GM21526 (cell line): ENCODE measurements around the gene DSN1.
A peak's percentile ranks its signal among the peaks of the same experiment; 100 is the strongest.

ENCODE experiments used
- ATAC-seq: cut with Tn5 transposase; IDR thresholded peaks from one replicate; pipeline ENCODE4 v1.9.1; 2021; ENCODE audit warnings: moderate library complexity; ENCODE audit not compliant: unreplicated experiment, low FRiP score

Gene DSN1

GRCh38 chr20:36761125-36761524 is 12.4 kb downstream of the DSN1 start:
- ATAC-seq, result no peak

DNA sequence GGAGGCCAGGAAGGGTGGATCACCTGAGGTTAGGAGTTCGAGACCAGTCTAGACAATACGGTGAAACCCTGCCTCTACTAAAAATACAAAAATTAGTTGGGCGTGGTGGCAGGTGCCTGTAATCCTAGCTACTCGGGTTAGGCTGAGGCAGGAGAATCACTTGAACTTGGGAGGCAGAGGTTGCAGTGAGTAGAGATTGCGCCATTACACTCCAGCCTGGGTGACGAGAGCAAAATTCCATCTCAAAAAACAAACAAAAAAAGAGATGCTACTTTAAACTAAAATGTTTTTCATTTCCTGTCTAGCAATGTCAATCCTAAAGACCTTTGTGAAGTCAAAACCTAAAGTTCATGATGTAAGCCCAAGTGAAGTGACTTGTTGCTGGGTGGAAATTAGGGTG is 12.9 kb downstream of the DSN1 start:
- no peak for ATAC-seq

- no peak for ATAC-seq
These were observed 15.3 kb downstream of the DSN1 start for GRCh38 chr20:36758276-36758675.

GRCh38 chr20:36756496-36756895 is 17.1 kb downstream of the DSN1 start:
- ATAC-seq, result no peak

- ATAC-seq, result no peak
These were observed 18.8 kb downstream of the DSN1 start for GRCh38 chr20:36754656-36755222.

- ATAC-seq, result no peak
These were observed 21.0 kb downstream of the DSN1 start for GRCh38 chr20:36752582-36752981.

DNA sequence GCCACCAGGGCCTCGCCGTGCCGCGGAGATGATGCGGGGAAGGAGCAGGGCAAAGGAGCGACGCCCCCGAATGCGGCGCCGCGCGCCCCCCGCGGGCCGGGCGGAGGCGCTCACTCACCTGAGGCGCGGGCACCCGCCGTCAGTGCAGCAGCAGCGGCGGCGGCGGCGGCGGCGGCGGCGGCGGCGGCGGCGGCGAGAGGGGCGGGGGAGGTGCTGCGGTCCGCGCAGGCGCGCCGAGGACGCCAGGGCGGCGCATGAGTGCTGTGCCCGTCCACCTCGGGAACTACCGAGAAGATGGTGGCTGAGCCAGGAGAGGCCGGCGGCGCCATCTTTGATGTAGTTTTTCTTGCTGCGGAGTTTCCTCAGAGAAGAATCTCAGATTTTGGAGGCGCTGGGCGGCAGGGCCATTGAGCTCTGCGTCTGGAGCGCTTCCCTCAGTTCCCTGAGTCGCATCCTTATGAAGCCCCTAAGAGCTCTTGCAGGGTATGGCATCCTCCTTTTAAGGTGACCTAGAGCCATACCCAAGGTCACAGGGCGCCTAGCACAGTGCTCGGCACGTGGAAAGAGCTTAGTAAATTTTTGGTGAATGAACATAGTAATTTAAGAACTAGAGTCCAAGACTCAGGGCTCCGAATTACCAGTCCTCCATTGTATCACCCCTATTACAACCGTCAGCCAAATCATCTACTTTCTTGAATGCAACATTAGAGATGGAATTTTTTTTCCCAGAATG is 27.5 kb downstream of the DSN1 start, which contains the start of gene NDRG3:
NDRG3 (minus strand) TSS at position 164 of the 733 bp plus-strand sequence. CDS start 24,355 bp downstream, outside the sequence.
- ATAC-seq, result peak; percentile 89

- ATAC-seq, result peak; percentile 36
These were observed 28.2 kb downstream of the DSN1 start for GRCh38 chr20:36745234-36745926.

DNA sequence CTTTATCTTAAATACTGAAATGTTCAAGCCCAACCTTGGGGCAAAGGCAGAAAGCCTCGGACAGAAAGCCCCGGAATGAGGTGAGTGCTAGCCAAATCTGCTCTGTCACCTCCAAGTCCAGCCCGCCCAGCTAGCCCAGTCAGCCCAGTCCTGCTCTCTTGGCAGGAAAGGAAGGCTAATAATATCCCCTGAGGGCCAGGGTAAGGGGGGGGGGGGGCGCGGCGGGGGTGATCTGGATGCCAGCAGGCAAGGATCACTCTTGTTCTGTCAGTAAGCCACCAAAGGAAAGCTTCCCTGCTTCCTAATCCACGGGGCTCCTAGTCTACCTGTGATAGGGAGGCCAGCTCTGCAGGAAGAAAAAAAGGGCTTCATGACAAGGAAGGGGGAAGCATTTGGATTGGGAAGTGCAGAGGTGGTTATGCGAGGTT is 28.8 kb downstream of the DSN1 start:
- ATAC-seq, result no peak

DNA sequence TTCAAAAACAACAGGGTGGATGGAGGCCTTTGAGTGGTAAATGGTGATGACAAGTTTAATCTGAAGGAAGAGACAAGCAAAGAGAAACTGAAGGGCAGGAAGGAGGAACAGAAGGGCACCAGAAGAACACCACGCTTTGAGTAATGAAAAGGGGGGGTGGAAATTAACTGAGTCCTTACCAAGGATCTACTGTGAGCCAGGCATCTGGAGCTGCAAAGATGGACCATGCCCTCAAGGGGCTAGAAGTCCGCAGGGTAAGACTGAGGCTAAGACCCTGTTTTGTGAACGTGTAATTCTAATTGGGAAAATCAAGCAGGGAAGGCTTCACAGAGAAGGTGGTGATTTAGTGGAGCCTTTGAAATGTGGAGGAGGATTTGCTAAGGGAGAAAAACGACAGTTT is 29.3 kb downstream of the DSN1 start:
- no peak for ATAC-seq

- no peak for ATAC-seq
These were observed 31.0 kb downstream of the DSN1 start for GRCh38 chr20:36742558-36742957.

GRCh38 chr20:36741072-36741471 is 32.5 kb downstream of the DSN1 start:
- ATAC-seq, result no peak

GRCh38 chr20:36737183-36737499 is 36.4 kb downstream of the DSN1 start:
- ATAC-seq, result no peak

DNA sequence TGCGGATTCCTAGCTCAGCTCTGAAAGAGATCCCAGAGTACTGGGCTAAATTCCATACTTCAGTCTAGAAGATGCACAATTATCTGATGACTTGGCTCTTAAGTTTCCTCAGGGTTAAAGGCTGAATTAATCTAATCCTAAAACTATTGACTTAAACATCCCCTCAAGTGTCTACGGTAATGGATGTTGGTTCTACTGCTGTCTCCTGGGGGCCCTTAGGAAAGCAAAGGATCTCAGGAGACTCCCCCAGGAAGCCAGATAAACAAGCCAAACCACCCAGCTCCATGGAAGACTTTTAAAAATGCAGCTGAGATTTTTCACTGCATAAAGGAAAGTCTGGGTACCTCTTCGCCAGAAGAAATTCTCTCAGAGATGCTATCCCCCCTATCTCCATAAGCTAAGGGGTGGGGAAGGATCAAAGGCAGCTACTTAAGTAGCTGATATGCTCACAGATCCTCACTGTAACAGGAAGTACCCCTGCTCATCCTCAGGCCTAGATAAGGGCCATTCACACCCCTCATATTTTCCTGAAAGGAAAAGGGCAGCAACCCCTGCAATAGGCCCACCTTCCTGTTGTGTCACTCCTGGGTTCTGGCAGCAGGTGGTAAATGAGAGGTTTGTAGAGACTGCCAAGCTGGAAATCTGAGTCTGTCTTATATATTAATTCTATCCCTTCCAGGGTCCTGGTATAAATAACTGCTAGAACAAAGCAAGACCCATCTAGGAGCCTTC is 36.9 kb downstream of the DSN1 start:
- ATAC-seq, result no peak

GRCh38 chr20:36732456-36732855 is 41.1 kb downstream of the DSN1 start:
- ATAC-seq, result no peak

GRCh38 chr20:36728986-36729385 is 44.6 kb downstream of the DSN1 start:
- no peak for ATAC-seq

DNA sequence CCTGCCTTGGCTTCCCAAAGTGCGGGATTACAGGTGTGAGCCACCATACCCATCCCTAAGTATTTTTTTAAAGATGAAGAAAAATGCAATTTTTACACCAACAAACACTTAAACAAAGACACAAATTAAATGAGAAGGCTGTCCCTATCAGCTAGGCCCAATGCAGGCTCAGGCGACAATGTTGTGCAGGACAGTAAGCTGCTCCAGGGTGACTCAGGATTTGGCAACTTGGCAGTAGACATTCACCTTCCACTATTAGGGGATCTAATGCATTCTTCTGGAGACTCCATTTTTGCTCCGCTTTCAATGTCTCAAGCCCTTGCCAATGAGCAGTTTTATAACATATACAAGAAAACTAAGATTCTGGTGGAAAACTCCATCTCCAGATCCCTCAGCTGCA is 47.4 kb downstream of the DSN1 start:
- no peak for ATAC-seq

DNA sequence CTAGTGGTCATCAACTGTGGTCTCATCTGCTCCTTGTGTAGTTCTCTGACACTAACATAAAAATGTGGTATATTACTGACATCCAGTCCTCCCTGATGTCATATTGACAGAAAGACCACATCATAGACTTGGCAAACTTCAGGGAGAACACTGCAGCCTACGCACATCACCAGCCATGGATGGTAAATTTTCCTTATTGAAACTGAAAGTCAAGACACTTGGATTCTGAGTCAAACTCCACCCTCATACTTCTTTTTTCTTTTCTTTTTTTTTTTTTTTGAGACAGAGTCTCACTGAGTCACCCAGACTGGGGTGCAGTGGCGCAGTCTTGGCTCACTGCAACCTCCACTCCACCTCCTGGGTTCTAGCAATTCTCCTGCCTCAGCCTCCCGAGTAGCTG is 53.1 kb downstream of the DSN1 start:
- ATAC-seq, result no peak

- no peak for ATAC-seq
These were observed 55.9 kb downstream of the DSN1 start for GRCh38 chr20:36717657-36718056.

DNA sequence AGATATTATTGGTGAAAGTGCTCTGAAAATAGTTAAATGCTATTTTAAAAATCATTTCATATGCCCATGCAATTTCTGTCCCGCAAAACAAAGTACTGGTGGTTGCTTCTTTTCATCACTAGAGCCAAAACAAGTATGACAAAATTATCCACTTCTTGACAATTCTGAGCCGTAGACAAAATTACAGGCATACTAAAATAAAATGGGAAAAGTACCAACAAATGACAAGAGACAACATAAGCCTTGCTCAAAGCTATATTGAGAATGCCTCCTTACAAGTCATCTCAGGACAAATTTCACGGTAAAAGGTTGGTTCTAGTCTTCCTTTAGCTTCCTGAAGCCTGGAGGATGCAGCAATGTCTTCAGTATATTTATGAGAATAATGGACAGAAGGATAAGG is 56.5 kb downstream of the DSN1 start:
- ATAC-seq, result no peak

GRCh38 chr20:36712775-36713174 is 60.8 kb downstream of the DSN1 start:
- no peak for ATAC-seq
